H1 (cell line): Measurements from ENCODE around the gene CA10. TPM values are rescaled to one million over a fixed set of nuclear protein-coding genes. Genes with fewer than 3 reads are reported as not detected.

Experiments used
- CTCF ChIA-PET: fragments of 300-600 bp; sonication (Branson Sonifier 250); formaldehyde crosslinking; loops from one replicate; lab custom pipeline; 2021; ENCODE audit not compliant: partially characterized antibody; lab: Charles Lee
- POLR2A ChIA-PET: fragments of 300-600 bp; sonication (Branson Sonifier 250); formaldehyde crosslinking; loops from one replicate; lab custom pipeline; 2021; ENCODE audit warnings: inconsistent platforms; ENCODE audit not compliant: partially characterized antibody; lab: Charles Lee
- DNase-seq, 2 experiments: peaks; one replicate each; pipeline versions ENCODE4 v3.0.0 to v3.0.0-alpha.2; 2010 to 2022; ENCODE audit warnings: low spot score in 2 of 2, low read depth in 1 of 2, mixed read lengths in 1 of 2
- FAIRE-seq: peaks from 2 replicates; lab custom pipeline; 2011; peaks lifted over from hg19 to GRCh38; lab: Jason Lieb, UNC
- H2AFZ ChIP-seq: 2 replicates; pipeline ENCODE4 v1.8.1; 2012; ENCODE audit warnings: low read length, inconsistent platforms
- H2AK5ac ChIP-seq: 2 replicates; pipeline ENCODE4 v1.6.1; 2013; ENCODE audit warnings: low read depth, low read length
- H2BK120ac ChIP-seq: replicated peaks from 2 replicates; pipeline ENCODE3; 2013; ENCODE audit warnings: low read depth, low read length, inconsistent platforms
- H2BK12ac ChIP-seq: 2 replicates; pipeline ENCODE4 v1.6.1; 2013; ENCODE audit warnings: low read depth, low read length
- H2BK15ac ChIP-seq: 2 replicates; pipeline ENCODE4 v1.6.1; 2013; ENCODE audit warnings: low read length
- H2BK20ac ChIP-seq: 2 replicates; pipeline ENCODE4 v1.6.1; 2013; ENCODE audit warnings: low read length
- H2BK5ac ChIP-seq: 2 replicates; pipeline ENCODE4 v1.6.1; 2013; ENCODE audit warnings: low read depth, low read length
- H3K14ac ChIP-seq: 2 replicates; pipeline ENCODE4 v1.6.1; 2013; ENCODE audit warnings: inconsistent platforms; ENCODE audit not compliant: insufficient read length
- H3K18ac ChIP-seq: 2 replicates; pipeline ENCODE4 v1.6.1; 2013; ENCODE audit warnings: low read length; ENCODE audit errors: extremely low read depth
- H3K23ac ChIP-seq: 2 replicates; pipeline ENCODE4 v1.6.1; 2013; ENCODE audit warnings: inconsistent platforms; ENCODE audit not compliant: insufficient read length
- H3K23me2 ChIP-seq: 2 replicates; pipeline ENCODE4 v1.6.1; 2013; ENCODE audit warnings: low read depth, low read length
- H3K27ac ChIP-seq: 2 replicates; pipeline ENCODE4 v1.6.1; 2011; ENCODE audit warnings: low read depth, low read length, inconsistent platforms
- H3K27me3 ChIP-seq, 4 experiments: replicated peaks in 1 of 4; 1 replicate in 1 of 4; 2 replicates in 3 of 4; pipeline versions ENCODE4 v1.6.1 to v1.8.1; 2011 to 2013; ENCODE audit warnings: low read length in 3 of 4, mild to moderate bottlenecking in 3 of 4, inconsistent platforms in 2 of 4, mixed read lengths in 2 of 4, moderate library complexity in 1 of 4; ENCODE audit not compliant: control insufficient read depth in 3 of 4, insufficient read depth in 3 of 4; ENCODE audit errors: extremely low read depth in 1 of 4
- H3K36me3 ChIP-seq, 4 experiments: 2 replicates each; pipeline versions ENCODE4 v1.6.1 to v1.8.1; 2011 to 2013; ENCODE audit warnings: mild to moderate bottlenecking in 4 of 4, low read length in 3 of 4, moderate library complexity in 2 of 4, control low read depth in 1 of 4, inconsistent platforms in 1 of 4; ENCODE audit not compliant: insufficient read depth in 4 of 4, control insufficient read depth in 2 of 4
- H3K4ac ChIP-seq: replicated peaks from 2 replicates; pipeline ENCODE3; 2013; ENCODE audit warnings: low read length, low read depth, mixed read lengths, inconsistent platforms; ENCODE audit not compliant: insufficient read length
- H3K4me1 ChIP-seq, 4 experiments: replicated peaks in 1 of 4; 1 replicate in 1 of 4; 2 replicates in 3 of 4; pipeline versions ENCODE4 v1.6.1 to v1.8.1; 2011 to 2013; ENCODE audit warnings: low read length in 3 of 4, inconsistent platforms in 2 of 4, mixed read lengths in 1 of 4; ENCODE audit not compliant: insufficient read depth in 4 of 4, control insufficient read depth in 3 of 4
- H3K4me2 ChIP-seq, 2 experiments: 2 replicates each; pipeline versions ENCODE4 v1.6.1 to v1.8.1; 2011 to 2013; ENCODE audit warnings: low read depth in 2 of 2, low read length in 2 of 2, control low read depth in 1 of 2, inconsistent platforms in 1 of 2, mild to moderate bottlenecking in 1 of 2; ENCODE audit not compliant: insufficient read depth in 1 of 2
- H3K4me3 ChIP-seq, 4 experiments: fragments of 200-600, 300-600 bp in 1 of 4; sonication (generic), shearing (Covaris generic), sonication (Bioruptor Twin) in 1 of 4; 2 replicates each; pipeline versions ENCODE4 v1.5.1 to v1.8.1; 2011 to 2016; ENCODE audit warnings: low read length in 4 of 4, low read depth in 3 of 4, control low read depth in 2 of 4, inconsistent platforms in 2 of 4, mild to moderate bottlenecking in 2 of 4, mixed read lengths in 1 of 4, moderate library complexity in 1 of 4; ENCODE audit not compliant: insufficient read depth in 2 of 4; ENCODE audit errors: extremely low read depth in 1 of 4
- H3K56ac ChIP-seq: replicated peaks from 2 replicates; pipeline ENCODE3; 2013; ENCODE audit warnings: low read depth, mild to moderate bottlenecking, mixed read lengths, low read length, inconsistent platforms; ENCODE audit not compliant: insufficient read length
- H3K79me1 ChIP-seq: 2 replicates; pipeline ENCODE4 v1.6.1; 2013; ENCODE audit warnings: low read depth, low read length, control low read depth
- H3K79me2 ChIP-seq, 2 experiments: 2 replicates each; pipeline versions ENCODE4 v1.6.1 to v1.8.1; 2012 to 2013; ENCODE audit warnings: low read length in 2 of 2, mild to moderate bottlenecking in 2 of 2, inconsistent platforms in 1 of 2; ENCODE audit not compliant: insufficient read depth in 2 of 2, control insufficient read depth in 1 of 2
- H3K9ac ChIP-seq, 4 experiments: replicated peaks in 1 of 4; 1 replicate in 1 of 4; 2 replicates in 3 of 4; pipeline versions ENCODE4 v1.6.1 to v1.8.1; 2011 to 2013; ENCODE audit warnings: low read depth in 3 of 4, low read length in 3 of 4, control low read depth in 2 of 4, mild to moderate bottlenecking in 2 of 4, moderate library complexity in 2 of 4, inconsistent platforms in 1 of 4; ENCODE audit errors: extremely low read depth in 1 of 4
- H3K9me3 ChIP-seq, 2 experiments: 2 replicates each; pipeline versions ENCODE4 v1.6.1 to v1.8.1; 2012 to 2013; ENCODE audit warnings: mild to moderate bottlenecking in 2 of 2, moderate library complexity in 2 of 2, control low read depth in 1 of 2, inconsistent platforms in 1 of 2, low read depth in 1 of 2, low read length in 1 of 2, mixed read lengths in 1 of 2; ENCODE audit not compliant: insufficient read depth in 2 of 2
- H4K20me1 ChIP-seq, 2 experiments: replicated peaks in 1 of 2; 2 replicates each; pipeline versions ENCODE3 to v1.8.1; 2011 to 2013; ENCODE audit warnings: inconsistent platforms in 2 of 2, low read length in 2 of 2, mild to moderate bottlenecking in 1 of 2; ENCODE audit not compliant: insufficient read depth in 2 of 2, control insufficient read depth in 1 of 2
- H4K5ac ChIP-seq: 2 replicates; pipeline ENCODE4 v1.6.1; 2013; ENCODE audit warnings: low read length, low read depth, mixed read lengths, inconsistent platforms; ENCODE audit not compliant: insufficient read length
- H4K8ac ChIP-seq: 2 replicates; pipeline ENCODE4 v1.8.0; 2013; ENCODE audit warnings: mild to moderate bottlenecking, moderate library complexity, low read length, inconsistent platforms; ENCODE audit not compliant: insufficient read depth; ENCODE audit errors: extremely low read depth
- H4K91ac ChIP-seq: replicated peaks from 2 replicates; pipeline ENCODE3; 2013; ENCODE audit warnings: low read length, mixed read lengths, inconsistent platforms; ENCODE audit not compliant: insufficient read length
- ATF2 ChIP-seq: IDR thresholded peaks from 2 replicates; pipeline ENCODE4 v1.6.1; 2012; ENCODE audit warnings: low read length, inconsistent platforms
- CHD2 ChIP-seq: IDR thresholded peaks from 2 replicates; pipeline ENCODE4 v1.6.1; 2012; ENCODE audit warnings: low read length, improper control_type of control experiment
- NRF1 ChIP-seq: IDR thresholded peaks from 2 replicates; pipeline ENCODE4 v1.6.1; 2011; ENCODE audit warnings: mild to moderate bottlenecking, low read depth, low read length, improper control_type of control experiment
- POU5F1 ChIP-seq: IDR thresholded peaks from 2 replicates; pipeline ENCODE4 v1.6.1; 2011; ENCODE audit warnings: low read depth, mild to moderate bottlenecking, low read length, moderate library complexity
- RXRA ChIP-seq: IDR thresholded peaks from 2 replicates; pipeline ENCODE4 v1.6.1; 2011; ENCODE audit warnings: low read depth, mild to moderate bottlenecking, low read length, moderate library complexity; ENCODE audit not compliant: insufficient read depth
- SP1 ChIP-seq: IDR thresholded peaks from 2 replicates; pipeline ENCODE4 v1.6.1; 2011; ENCODE audit warnings: low read depth, low read length
- SP4 ChIP-seq: IDR thresholded peaks from 2 replicates; pipeline ENCODE4 v1.6.1; 2012; ENCODE audit warnings: low read length, inconsistent platforms
- SRF ChIP-seq: IDR thresholded peaks from 2 replicates; pipeline ENCODE4 v1.6.1; 2011; ENCODE audit warnings: mild to moderate bottlenecking, low read depth, low read length, moderate library complexity
- TCF12 ChIP-seq: IDR thresholded peaks from 2 replicates; pipeline ENCODE4 v1.6.1; 2011; ENCODE audit warnings: low read depth, mild to moderate bottlenecking, low read length
- YY1 ChIP-seq: IDR thresholded peaks from 2 replicates; pipeline ENCODE4 v1.6.1; 2011; ENCODE audit warnings: low read depth, mild to moderate bottlenecking, low read length
- ZNF274 ChIP-seq: IDR thresholded peaks from 2 replicates; pipeline ENCODE4 v1.7.0; 2012; ENCODE audit warnings: low read length, borderline replicate concordance; ENCODE audit errors: extremely low read depth
- WGBS, 2 experiments: shearing (Covaris generic) in 1 of 2; methylation state at CpG; one replicate each; pipeline versions ENCODE4 v1.1.6 to v1.1.7; 2013 to 2015; ENCODE audit warnings: low lambda C conversion rate in 2 of 2, mixed read lengths in 2 of 2, inconsistent platforms in 1 of 2, low coverage in 1 of 2, missing lambda C conversion rate in 1 of 2; ENCODE audit not compliant: insufficient replicate concordance in 2 of 2, insufficient coverage in 1 of 2, insufficient read length in 1 of 2; ENCODE audit errors: extremely low coverage in 1 of 2, missing lambda C conversion rate in 1 of 2; 5-methylcytosine and 5-hydroxymethylcytosine counted together
- polyA plus RNA-seq, 7 experiments: library from polyadenylated mRNA; depleted of rRNA in 3 of 7; stranded (reverse) in 5 of 7; unstranded in 2 of 7; fragments of >200 nt in 5 of 7; fragments of 200-250 nt in 2 of 7; gene quantifications; 1 replicate in 5 of 7; 2 replicates in 1 of 7; 4 replicates in 1 of 7; pipeline versions ENCODE4 v1.2.1 to v1.2.3, GENCODE V29; 2011 to 2013; ENCODE audit warnings: missing spikeins in 2 of 7, mixed read lengths in 2 of 7
- total RNA-seq: library from RNA; stranded (reverse); fragmentation: NEBNext Ultra II Directional; extraction: Animal tissue kit (Norgen Biotek cat#: 25700); gene quantifications from 2 replicates; pipeline ENCODE4 v1.2.1, GENCODE V29; 2021

The CA10 gene
- total and polyA plus RNA-seq, 2 of the 8 experiments (the other 6 are each of a cell fraction or from before 2014, with no cell fraction given) = 0.60 to 0.63 TPM

- H2BK5ac ChIP-seq = no peak overlapping the region
- no peaks in the 10 kb centered on the region for H3K79me2 ChIP-seq
- H3K23ac ChIP-seq = no peak overlapping the region
- H3K27me3 ChIP-seq = no peaks in the 10 kb centered on the region
- no peak overlapping the region for H3K4me3 ChIP-seq
- no peaks in the 10 kb centered on the region for H3K79me1 ChIP-seq
- no peak overlapping the region for H4K5ac ChIP-seq
- no peaks in the 10 kb centered on the region for H4K20me1 ChIP-seq
- no peak overlapping the region for H2BK12ac ChIP-seq
- POLR2A ChIA-PET = no interaction called here
- H2BK20ac ChIP-seq = no peak overlapping the region
- 94% methylated on average over 2 of the region's 2 CpGs; no CpG with 5 or more reads in 1 of the 2 experiments for WGBS, 2 experiments
- no peak overlapping the region for H3K18ac ChIP-seq
- H3K4me1 ChIP-seq = peaks cover 0 to 8% (median 3%) of the 10 kb centered on the region in 4 experiments; a peak in 2 of 7 replicates
- TF ChIP-seq CHD2 (no peak), YY1 (no peak), TCF12 (no peak), NRF1 (no peak), RXRA (no peak), SP1 (no peak), ATF2 (no peak), SRF (no peak), ZNF274 (no peak), SP4 (no peak), POU5F1 (no peak)
- TF ChIP-seq, all 59 proteins: peak for 0
- Histone ChIP-seq H3K56ac (no peak overlapping the region), H3K23me2 (no peaks in the 10 kb centered on the region), H4K91ac (no peak overlapping the region), H2AFZ (no peak overlapping the region), H2BK15ac (no peak overlapping the region), H3K9me3 (no peaks in the 10 kb centered on the region), H2BK120ac (no peak overlapping the region), H3K4me2 (no peak overlapping the region), H3K27ac (no peak overlapping the region), H3K9ac (no peak overlapping the region), H4K8ac (no peak overlapping the region), H2AK5ac (no peak overlapping the region), H3K14ac (no peak overlapping the region), H3K4ac (no peak overlapping the region), H3K36me3 (no peaks in the 10 kb centered on the region)
- DNase-seq (no peak), FAIRE-seq (no peak)
- CTCF ChIA-PET = interaction anchor here (1.1 to 4.1 kb wide), 5 partner anchors 10 to 214 kb away, joined by 3 to 32 read pairs (median 5); no protein-coding TSS in a partner anchor
These were observed 508.3 kb downstream of the CA10 start for GRCh38 chr17:51650202-51650601.
